ENCODE data around the gene KDM3B.

Gene KDM3B

GRCh38 chr5:138455232-138455930, 102.9 kb downstream of the KDM3B start:
- Mint-ChIP-seq H3K36me3 (peaks cover 2% of the 10 kb centered on the region), H3K9me3 (no peaks in the 10 kb centered on the region), H3K4me1 (peaks cover 26% of the 10 kb centered on the region), H3K27ac (no peak overlapping the region), H3K4me3 (no peak overlapping the region), H3K27me3 (peaks cover 49% of the 10 kb centered on the region)
- CTCF ChIA-PET, result interaction anchor here (0.6 to 2.9 kb wide), 3 partner anchors 8 to 48 kb away, joined by 3 to 13 read pairs (median 6); no protein-coding TSS in a partner anchor
- DNase-seq, result no peak

- DNase-seq, result no peak
- H3K9me3 Mint-ChIP-seq, result no peaks in the 10 kb centered on the region
- CTCF ChIA-PET, result interaction anchor here (1.3 to 3.4 kb wide), 3 partner anchors 8 to 91 kb away, joined by 3 to 16 read pairs (median 13); no protein-coding TSS in a partner anchor
- no peak overlapping the region for H3K4me3 Mint-ChIP-seq
- peaks cover 32% of the 10 kb centered on the region for H3K4me1 Mint-ChIP-seq
- H3K27me3 Mint-ChIP-seq, result peaks cover 43% of the 10 kb centered on the region
- peaks cover 2% of the 10 kb centered on the region for H3K36me3 Mint-ChIP-seq
- no peak overlapping the region for H3K27ac Mint-ChIP-seq
Measured at GRCh38 chr5:138457531-138458275, 105.2 kb downstream of the KDM3B start.

- H3K4me3 Mint-ChIP-seq, result no peak overlapping the region
- H3K9me3 Mint-ChIP-seq, result no peaks in the 10 kb centered on the region
- no peak overlapping the region for H3K27ac Mint-ChIP-seq
- H3K4me1 Mint-ChIP-seq, result peaks cover 32% of the 10 kb centered on the region
- no peak for DNase-seq
- CTCF ChIA-PET, result interaction anchor here (0.5 to 3.4 kb wide), 2 partner anchors 9 to 154 kb away, joined by 3 to 16 read pairs; no protein-coding TSS in a partner anchor
- H3K36me3 Mint-ChIP-seq, result peaks cover 2% of the 10 kb centered on the region
- peaks cover 43% of the 10 kb centered on the region for H3K27me3 Mint-ChIP-seq
Measured at GRCh38 chr5:138458384-138458783, 105.9 kb downstream of the KDM3B start.

GRCh38 chr5:138458856-138459255, 106.4 kb downstream of the KDM3B start:
- no peak overlapping the region for H3K4me3 Mint-ChIP-seq
- H3K27ac Mint-ChIP-seq, result peak overlapping the region; percentile 88
- peaks cover 2% of the 10 kb centered on the region for H3K36me3 Mint-ChIP-seq
- CTCF ChIA-PET, result interaction anchor here (0.5 to 3.4 kb wide), 3 partner anchors 10 to 155 kb away, joined by 3 to 16 read pairs (median 4); no protein-coding TSS in a partner anchor
- H3K4me1 Mint-ChIP-seq, result peaks cover 35% of the 10 kb centered on the region
- no peaks in the 10 kb centered on the region for H3K9me3 Mint-ChIP-seq
- peaks cover 39% of the 10 kb centered on the region for H3K27me3 Mint-ChIP-seq
- DNase-seq, result no peak

- Mint-ChIP-seq H3K36me3 (peaks cover 2% of the 10 kb centered on the region), H3K27ac (peak overlapping the region; percentile 88), H3K9me3 (no peaks in the 10 kb centered on the region), H3K4me3 (no peak overlapping the region), H3K27me3 (peaks cover 33% of the 10 kb centered on the region), H3K4me1 (peaks cover 35% of the 10 kb centered on the region)
- CTCF ChIA-PET, result interaction anchor here (1.0 to 3.4 kb wide), 2 partner anchors 10 to 44 kb away, joined by 4 to 16 read pairs; no protein-coding TSS in a partner anchor
- DNase-seq, result peak; percentile 84
Measured at GRCh38 chr5:138459311-138459933, 106.9 kb downstream of the KDM3B start.

GRCh38 chr5:138460032-138460693, 107.7 kb downstream of the KDM3B start:
- peaks cover 30% of the 10 kb centered on the region for H3K27me3 Mint-ChIP-seq
- H3K4me3 Mint-ChIP-seq, result no peak overlapping the region
- peaks cover 35% of the 10 kb centered on the region for H3K4me1 Mint-ChIP-seq
- H3K36me3 Mint-ChIP-seq, result peaks cover 2% of the 10 kb centered on the region
- no peak overlapping the region for H3K27ac Mint-ChIP-seq
- no peaks in the 10 kb centered on the region for H3K9me3 Mint-ChIP-seq
- DNase-seq, result no peak
- CTCF ChIA-PET, result interaction anchor here (1.0 to 3.4 kb wide), 3 partner anchors 11 to 43 kb away, joined by 4 to 16 read pairs (median 11); no protein-coding TSS in a partner anchor

GRCh38 chr5:138461343-138462125, 109.0 kb downstream of the KDM3B start:
- H3K4me1 Mint-ChIP-seq, result peaks cover 37% of the 10 kb centered on the region
- no peak for DNase-seq
- peaks cover 2% of the 10 kb centered on the region for H3K36me3 Mint-ChIP-seq
- H3K27me3 Mint-ChIP-seq, result peaks cover 36% of the 10 kb centered on the region
- H3K4me3 Mint-ChIP-seq, result no peak overlapping the region
- H3K27ac Mint-ChIP-seq, result no peak overlapping the region
- CTCF ChIA-PET, result interaction anchor here (2.3 kb wide), 1 partner anchor 42 kb away, joined by 11 read pairs; no protein-coding TSS in a partner anchor
- H3K9me3 Mint-ChIP-seq, result no peaks in the 10 kb centered on the region

- CTCF ChIA-PET, result interaction anchor here (0.7 to 5.6 kb wide), 7 partner anchors 9 to 132 kb away, joined by 3 to 38 read pairs (median 6); partner anchors contain the start of gene CDC25C
- DNase-seq, result no peak
- Mint-ChIP-seq H3K27ac (peak overlapping the region; percentile 96), H3K27me3 (peaks cover 46% of the 10 kb centered on the region), H3K36me3 (peaks cover 5% of the 10 kb centered on the region), H3K9me3 (no peaks in the 10 kb centered on the region), H3K4me3 (peak overlapping the region; percentile 74), H3K4me1 (peaks cover 35% of the 10 kb centered on the region)
Measured at GRCh38 chr5:138463419-138464007, 111.0 kb downstream of the KDM3B start.

GRCh38 chr5:138464008-138464387, 111.5 kb downstream of the KDM3B start:
- DNase-seq, result peak; percentile 93
- peaks cover 42% of the 10 kb centered on the region for H3K27me3 Mint-ChIP-seq
- peak overlapping the region; percentile 74 for H3K4me3 Mint-ChIP-seq
- peaks cover 31% of the 10 kb centered on the region for H3K4me1 Mint-ChIP-seq
- H3K27ac Mint-ChIP-seq, result peak overlapping the region; percentile 96
- peaks cover 5% of the 10 kb centered on the region for H3K36me3 Mint-ChIP-seq
- CTCF ChIA-PET, result interaction anchor here (1.8 to 5.6 kb wide), 6 partner anchors 9 to 133 kb away, joined by 4 to 38 read pairs (median 12); partner anchors contain the start of gene CDC25C
- no peaks in the 10 kb centered on the region for H3K9me3 Mint-ChIP-seq

- Mint-ChIP-seq H3K4me3 (peak overlapping the region; percentile 74), H3K36me3 (peaks cover 3% of the 10 kb centered on the region), H3K27me3 (peaks cover 37% of the 10 kb centered on the region), H3K27ac (peak overlapping the region; percentile 96), H3K9me3 (no peaks in the 10 kb centered on the region), H3K4me1 (peaks cover 24% of the 10 kb centered on the region)
- DNase-seq, result peak; percentile 98
- CTCF ChIA-PET, result interaction anchor here (0.5 to 5.6 kb wide), 12 partner anchors 10 to 133 kb away, joined by 3 to 38 read pairs (median 5); partner anchors contain the start of genes CDC25C and ETF1
Measured at GRCh38 chr5:138464388-138465260, 112.1 kb downstream of the KDM3B start.

GRCh38 chr5:138465261-138466124, 113.0 kb downstream of the KDM3B start, which contains the start of gene EGR1:
Gene EGR1, plus strand, starts transcription at chr5:138465479. Its CDS starts 283 bp downstream, at chr5:138465762.
- CTCF ChIA-PET, result interaction anchor here (0.5 to 5.6 kb wide), 12 partner anchors 11 to 286 kb away, joined by 3 to 38 read pairs (median 5); partner anchors contain the start of genes CDC25C and ETF1
- Mint-ChIP-seq H3K27me3 (peaks cover 42% of the 10 kb centered on the region), H3K9me3 (no peaks in the 10 kb centered on the region), H3K4me3 (peak within 1 kb of the TSS; percentile 74), H3K4me1 (peaks cover 16% of the 10 kb centered on the region), H3K36me3 (peaks cover 3% of the 10 kb centered on the region), H3K27ac (peak within 1 kb of the TSS; percentile 96)
- DNase-seq, result peak; percentile 97

All from activated naive CD4-positive, alpha-beta T cell treated with anti-CD3 and anti-CD28 coated beads, Interleukin-2, amount 10 ng/mL, durations not matched to agents 7 days and 5 days (primary cell).